ENCODE results near the gene GRM7.

Gene GRM7

GRCh38 chr3:7581831-7582230, 720.9 kb downstream of the GRM7 start:
- no peak for DNase-seq (ENCODE audit: low read depth in 1 of 2, low spot score in 1 of 2)
- H3K4me3 ChIP-seq (replicated peaks; ENCODE audit: insufficient read depth, low read length), result no peak overlapping the region
- TF ChIP-seq REST (IDR thresholded peaks at IDR 0.05; ENCODE audit: insufficient replicate concordance, low read depth) (no peak), CTCF (IDR thresholded peaks at IDR 0.05; ENCODE audit: insufficient read depth, low read length) (no peak), SPI1 (IDR thresholded peaks at IDR 0.05; ENCODE audit: borderline replicate concordance, low read depth) (no peak), GABPA (IDR thresholded peaks at IDR 0.05; ENCODE audit: low read depth) (no peak), POLR2AphosphoS5 (IDR thresholded peaks at IDR 0.05; ENCODE audit: low read depth) (no peak)
- H3K27ac ChIP-seq (replicated peaks), result no peak overlapping the region
- H3K27me3 ChIP-seq (ENCODE audit: insufficient read depth, poor library complexity, severe bottlenecking), result no peaks in the 10 kb centered on the region

GRCh38 chr3:7585052-7585451, 724.1 kb downstream of the GRM7 start:
- TF ChIP-seq CTCF (IDR thresholded peaks at IDR 0.05; ENCODE audit: insufficient read depth, low read length) (no peak), REST (IDR thresholded peaks at IDR 0.05; ENCODE audit: insufficient replicate concordance, low read depth) (no peak), POLR2AphosphoS5 (IDR thresholded peaks at IDR 0.05; ENCODE audit: low read depth) (no peak), GABPA (IDR thresholded peaks at IDR 0.05; ENCODE audit: low read depth) (no peak), SPI1 (IDR thresholded peaks at IDR 0.05; ENCODE audit: borderline replicate concordance, low read depth) (no peak)
- no peaks in the 10 kb centered on the region for H3K27me3 ChIP-seq (ENCODE audit: insufficient read depth, poor library complexity, severe bottlenecking)
- no peak overlapping the region for H3K27ac ChIP-seq (replicated peaks)
- H3K4me3 ChIP-seq (replicated peaks; ENCODE audit: insufficient read depth, low read length), result no peak overlapping the region
- no peak for DNase-seq (ENCODE audit: low read depth in 1 of 2, low spot score in 1 of 2)

GRCh38 chr3:7588236-7588635, 727.3 kb downstream of the GRM7 start:
- no peaks in the 10 kb centered on the region for H3K27me3 ChIP-seq (ENCODE audit: insufficient read depth, poor library complexity, severe bottlenecking)
- TF ChIP-seq CTCF (IDR thresholded peaks at IDR 0.05; ENCODE audit: insufficient read depth, low read length) (no peak), GABPA (IDR thresholded peaks at IDR 0.05; ENCODE audit: low read depth) (no peak), REST (IDR thresholded peaks at IDR 0.05; ENCODE audit: insufficient replicate concordance, low read depth) (no peak), POLR2AphosphoS5 (IDR thresholded peaks at IDR 0.05; ENCODE audit: low read depth) (no peak)

More at GRCh38 chr3:7588236-7588635, 727.3 kb downstream of the GRM7 start:
- DNase-seq (ENCODE audit: low read depth in 1 of 2, low spot score in 1 of 2), result no peak
- H3K4me3 ChIP-seq (replicated peaks; ENCODE audit: insufficient read depth, low read length), result no peak overlapping the region
- H3K27ac ChIP-seq (replicated peaks), result no peak overlapping the region

All from HL-60 (cell line).